HepG2 (cell line): Measurements from ENCODE around the gene CLN6. TPM values are rescaled to one million over a fixed set of nuclear protein-coding genes. Genes with fewer than 3 reads are reported as not detected.
A peak's percentile ranks its signal among the peaks of the same experiment; 100 is the strongest.

ENCODE experiments used
- ATAD3A ChIP-seq: sonication (generic); formaldehyde crosslinking; IDR thresholded peaks from 2 replicates; pipeline ENCODE4 v1.4.0; 2020; ENCODE audit warnings: missing genetic modification reagents
- ATRX ChIP-seq: sonication (generic); formaldehyde crosslinking; IDR thresholded peaks from 2 replicates; pipeline ENCODE4 v1.4.0; 2020; ENCODE audit warnings: missing genetic modification reagents, borderline replicate concordance
- ELF1 ChIP-seq: sonication (generic); formaldehyde crosslinking; IDR thresholded peaks from 2 replicates; pipeline ENCODE4 v1.4.0; 2020; ENCODE audit warnings: missing genetic modification reagents
- ESRRA ChIP-seq: sonication (generic); formaldehyde crosslinking; IDR thresholded peaks from 2 replicates; pipeline ENCODE4 v1.5.1; 2020; ENCODE audit warnings: mild to moderate bottlenecking, low read depth, missing genetic modification reagents
- GABPB1 ChIP-seq: IDR thresholded peaks from 2 replicates; pipeline ENCODE4 v1.6.1; 2016; ENCODE audit warnings: mild to moderate bottlenecking, missing genetic modification reagents, moderate library complexity, missing compliant biosample characterization
- HCFC1 ChIP-seq: fragments of 150-350 bp; IDR thresholded peaks from 2 replicates; pipeline ENCODE4 v1.6.1; 2014; ENCODE audit warnings: low read depth, low read length
- HINFP ChIP-seq: sonication (generic); formaldehyde crosslinking; IDR thresholded peaks from 2 replicates; pipeline ENCODE4 v1.4.0; 2020; ENCODE audit warnings: low read depth, mild to moderate bottlenecking, missing genetic modification reagents
- HOXA7 ChIP-seq: sonication (generic); formaldehyde crosslinking; IDR thresholded peaks from 2 replicates; pipeline ENCODE4 v1.8.1; 2022; ENCODE audit warnings: mild to moderate bottlenecking, missing genetic modification reagents, moderate library complexity
- ISX ChIP-seq: sonication (generic); formaldehyde crosslinking; conservative IDR thresholded peaks from 2 replicates; pipeline ENCODE4 v1.5.0; 2020; ENCODE audit warnings: missing genetic modification reagents
- KLF9 ChIP-seq: IDR thresholded peaks from 2 replicates; pipeline ENCODE4 v1.6.1; 2016; ENCODE audit warnings: low read depth
- POGZ ChIP-seq: sonication (generic); formaldehyde crosslinking; IDR thresholded peaks from 2 replicates; pipeline ENCODE4 v1.4.0; 2020; ENCODE audit warnings: mild to moderate bottlenecking, missing genetic modification reagents
- RBM22 ChIP-seq: fragments of 200-400 bp; formaldehyde crosslinking; optimal IDR thresholded peaks from 2 replicates; pipeline ENCODE3; 2017; ENCODE audit warnings: mild to moderate bottlenecking, low read length, moderate library complexity
- RORA ChIP-seq: sonication (generic); formaldehyde crosslinking; IDR thresholded peaks from 2 replicates; pipeline ENCODE4 v1.5.0; 2020; ENCODE audit warnings: mild to moderate bottlenecking, missing genetic modification reagents, moderate library complexity
- SCMH1 ChIP-seq: sonication (generic); formaldehyde crosslinking; IDR thresholded peaks from 2 replicates; pipeline ENCODE4 v1.9.0; 2021; ENCODE audit warnings: missing genetic modification reagents, mild to moderate bottlenecking, borderline replicate concordance
- SMYD3 ChIP-seq: sonication (generic); formaldehyde crosslinking; IDR thresholded peaks from 2 replicates; pipeline ENCODE4 v1.8.1; 2023; ENCODE audit warnings: mild to moderate bottlenecking, missing genetic modification reagents
- TFDP2 ChIP-seq: sonication (generic); formaldehyde crosslinking; IDR thresholded peaks from 2 replicates; pipeline ENCODE4 v1.4.0; 2020; ENCODE audit warnings: missing genetic modification reagents
- THRA ChIP-seq: sonication (generic); formaldehyde crosslinking; IDR thresholded peaks from 2 replicates; pipeline ENCODE4 v1.4.0; 2020; ENCODE audit warnings: missing genetic modification reagents, borderline replicate concordance
- TMF1 ChIP-seq: sonication (generic); formaldehyde crosslinking; IDR thresholded peaks from 2 replicates; pipeline ENCODE4 v1.8.1; 2022; ENCODE audit warnings: low read depth, missing genetic modification reagents
- XBP1 ChIP-seq: sonication (generic); formaldehyde crosslinking; IDR thresholded peaks from 2 replicates; pipeline ENCODE4 v1.5.0; 2020; ENCODE audit warnings: missing genetic modification reagents
- YEATS2 ChIP-seq: sonication (generic); formaldehyde crosslinking; IDR thresholded peaks from 2 replicates; pipeline ENCODE4 v1.4.0; 2020; ENCODE audit warnings: missing genetic modification reagents, borderline replicate concordance
- ZBTB20 ChIP-seq: sonication (generic); formaldehyde crosslinking; IDR thresholded peaks from 2 replicates; pipeline ENCODE4 v1.8.1; 2023; ENCODE audit warnings: missing genetic modification reagents, low read depth, mild to moderate bottlenecking, borderline replicate concordance
- ZBTB38 ChIP-seq: sonication (generic); formaldehyde crosslinking; IDR thresholded peaks from 2 replicates; pipeline ENCODE4 v1.5.1; 2020; ENCODE audit warnings: mild to moderate bottlenecking, missing genetic modification reagents
- ZMAT5 ChIP-seq: sonication (generic); formaldehyde crosslinking; IDR thresholded peaks from 2 replicates; pipeline ENCODE4 v1.5.0; 2020; ENCODE audit warnings: mild to moderate bottlenecking, low read depth, missing genetic modification reagents, borderline replicate concordance
- ZNF296 ChIP-seq: sonication (generic); formaldehyde crosslinking; conservative IDR thresholded peaks from 2 replicates; pipeline ENCODE4 v1.5.0; 2020; ENCODE audit warnings: mild to moderate bottlenecking, missing genetic modification reagents
- ZNF3 ChIP-seq: IDR thresholded peaks from 2 replicates; pipeline ENCODE4 v1.7.0; 2017; ENCODE audit warnings: inconsistent platforms
- ZNF30 ChIP-seq: sonication (generic); formaldehyde crosslinking; IDR thresholded peaks from 2 replicates; pipeline ENCODE4 v1.5.0; 2020; ENCODE audit warnings: mild to moderate bottlenecking, missing genetic modification reagents
- ZNF431 ChIP-seq: sonication (generic); formaldehyde crosslinking; IDR thresholded peaks from 2 replicates; pipeline ENCODE4 v1.9.0; 2022; ENCODE audit warnings: missing genetic modification reagents, low read depth, mild to moderate bottlenecking, borderline replicate concordance
- ZNF615 ChIP-seq: sonication (generic); formaldehyde crosslinking; IDR thresholded peaks from 2 replicates; pipeline ENCODE4 v1.5.0; 2020; ENCODE audit warnings: mild to moderate bottlenecking, missing genetic modification reagents, borderline replicate concordance
- ZNF772 ChIP-seq: sonication (generic); formaldehyde crosslinking; IDR thresholded peaks from 2 replicates; pipeline ENCODE4 v1.5.0; 2020; ENCODE audit warnings: mild to moderate bottlenecking, missing genetic modification reagents
- polyA plus RNA-seq, 8 experiments: library from polyadenylated mRNA; depleted of rRNA in 3 of 8; stranded (reverse) in 7 of 8; unstranded in 1 of 8; fragments of >200 nt; fragmentation: Illumina TruSeq in 4 of 8; extraction: Trizol in 4 of 8; gene quantifications; 2 replicates each; pipeline versions ENCODE4 v1.2.1 to v1.2.3, GENCODE V29; 2011 to 2016; ENCODE audit warnings: low read depth in 4 of 8, missing spikeins in 1 of 8, mixed read lengths in 1 of 8; ENCODE audit not compliant: insufficient read depth in 1 of 8
- total RNA-seq, 5 experiments: library from RNA; depleted of rRNA; stranded (reverse); fragments of >200 nt; fragmentation: Illumina TruSeq; extraction: Trizol; gene quantifications; 2 replicates each; pipeline ENCODE4 v1.2.3, GENCODE V29; 2016; ENCODE audit warnings: low read depth in 1 of 5

The CLN6 gene
- total and polyA plus RNA-seq, 2 of the 13 experiments (the other 11 are each of a cell fraction or from before 2014, with no cell fraction given): 24.9 to 27.1 TPM

- TF ChIP-seq ZNF615 (CRISPR knock-in tag) (no peak), ZNF30 (CRISPR knock-in tag) (no peak), TMF1 (CRISPR knock-in tag) (no peak), ZMAT5 (CRISPR knock-in tag) (no peak), ZNF3 (CRISPR knock-in tag) (no peak), ATRX (no peak), RORA (no peak), ELF1 (peak; percentile 15; the same call in 1 of the 2 replicates), ZBTB20 (CRISPR knock-in tag) (no peak), HOXA7 (CRISPR knock-in tag) (no peak), POGZ (CRISPR knock-in tag) (no peak), SMYD3 (CRISPR knock-in tag) (no peak), XBP1 (CRISPR knock-in tag) (no peak), ZNF772 (CRISPR knock-in tag) (no peak), GABPB1 (CRISPR knock-in tag) (peak; percentile 74; the same call in 1 of the 2 replicates), THRA (CRISPR knock-in tag) (no peak), ESRRA (CRISPR knock-in tag) (no peak), HINFP (no peak), KLF9 (no peak), ZNF296 (CRISPR knock-in tag) (no peak), HCFC1 (no peak), ZNF431 (CRISPR knock-in tag) (no peak), ISX (no peak), TFDP2 (CRISPR knock-in tag) (peak; percentile 56), SCMH1 (CRISPR knock-in tag) (no peak), ATAD3A (no peak), YEATS2 (no peak), RBM22 (no peak), ZBTB38 (peak; percentile 49; the same call in 1 of the 2 replicates)
These were observed 27.3 kb upstream of the CLN6 start (continued) for GRCh38 chr15:68256675-68257450.
